IPS-18c (cell line): ENCODE results near the gene MICU1.
"Not testable (repeated sequence)": the region's sequence is repeated elsewhere in the genome, so short reads cannot be mapped to it uniquely, and the experiment has no call there.

Experiments
- H3K4me3 ChIP-seq: 2 replicates; pipeline ENCODE4 v1.7.0; 2013; ENCODE audit warnings: low read depth, mild to moderate bottlenecking, low read length, moderate library complexity; ENCODE audit not compliant: insufficient read depth
- H3K9me3 ChIP-seq: one replicate; pipeline ENCODE4 v1.6.1; 2013; ENCODE audit warnings: mild to moderate bottlenecking, low read length, moderate library complexity; ENCODE audit not compliant: control insufficient read depth, insufficient read depth

The MICU1 gene

DNA sequence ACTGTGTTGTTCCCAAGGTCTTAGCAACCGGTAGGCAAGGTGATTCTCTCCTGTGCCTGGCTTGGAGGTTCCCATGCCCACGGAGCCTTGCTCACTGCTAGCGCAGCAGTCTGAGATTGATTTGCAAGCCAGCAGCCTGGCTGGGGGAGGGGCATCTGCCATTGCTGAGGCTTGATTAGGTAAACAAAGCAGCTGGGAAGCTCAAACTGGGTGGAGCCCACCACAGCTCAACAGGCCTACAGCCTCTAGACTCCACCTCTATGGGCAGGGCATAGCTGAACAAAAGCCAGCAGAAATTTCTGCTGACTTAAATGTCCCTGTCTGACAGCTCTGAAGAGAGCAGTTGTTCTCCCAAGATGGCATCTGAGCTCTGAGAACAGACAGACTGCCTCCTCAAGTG lies 230.3 kb downstream of the MICU1 start:
- not testable (repeated sequence) for H3K4me3 ChIP-seq, H3K9me3 ChIP-seq

- Histone ChIP-seq H3K9me3 (no peaks in the 10 kb centered on the region), H3K4me3 (no peak overlapping the region)
Observed at GRCh38 chr10:72392571-72392970, 233.3 kb downstream of the MICU1 start.

DNA sequence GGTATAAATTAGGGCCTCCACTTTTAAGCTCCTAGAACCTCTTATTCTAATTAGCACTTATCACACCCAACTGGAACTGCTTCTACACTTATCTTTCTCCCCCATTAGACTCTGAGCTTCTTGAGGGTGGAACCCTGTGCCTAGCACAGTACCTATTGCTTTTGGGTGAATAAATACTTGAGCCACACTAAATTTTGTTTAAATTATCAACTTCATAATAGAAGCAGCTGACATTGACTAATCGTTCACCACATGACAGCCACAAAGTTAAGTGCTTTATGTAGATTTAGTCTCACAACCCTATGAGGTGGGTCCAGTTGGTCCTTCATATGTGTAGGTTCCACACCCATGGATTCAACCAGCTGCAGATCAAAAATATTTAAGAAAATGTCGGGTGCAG lies 235.1 kb downstream of the MICU1 start:
- Histone ChIP-seq H3K4me3 (no peak overlapping the region), H3K9me3 (no peaks in the 10 kb centered on the region)

DNA sequence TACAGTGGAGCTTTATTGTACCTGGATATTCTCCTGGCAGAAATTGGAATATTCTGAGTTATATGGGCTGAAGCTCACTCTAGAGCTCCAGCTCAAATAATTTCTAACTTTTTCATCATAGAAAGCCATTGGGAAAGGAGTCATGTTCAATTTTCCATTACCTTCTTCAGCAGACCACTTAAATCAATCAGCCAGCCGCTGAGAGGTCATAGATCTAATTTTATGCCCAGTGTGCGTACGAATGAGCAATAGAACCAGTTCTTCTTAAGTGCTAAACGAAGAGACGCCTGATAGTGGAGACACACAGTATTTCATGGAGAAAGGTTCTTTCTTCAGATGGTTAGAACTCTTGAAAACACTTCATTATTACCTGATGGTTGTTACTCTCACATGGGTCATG lies 236.2 kb downstream of the MICU1 start:
- no peaks in the 10 kb centered on the region for H3K9me3 ChIP-seq

GRCh38 chr10:72389014-72389413 lies 236.9 kb downstream of the MICU1 start:
- no peaks in the 10 kb centered on the region for H3K9me3 ChIP-seq
- H3K4me3 ChIP-seq: no peak overlapping the region

More for the DNA sequence above, 236.2 kb downstream of the MICU1 start:
- H3K4me3 ChIP-seq: no peak overlapping the region

DNA sequence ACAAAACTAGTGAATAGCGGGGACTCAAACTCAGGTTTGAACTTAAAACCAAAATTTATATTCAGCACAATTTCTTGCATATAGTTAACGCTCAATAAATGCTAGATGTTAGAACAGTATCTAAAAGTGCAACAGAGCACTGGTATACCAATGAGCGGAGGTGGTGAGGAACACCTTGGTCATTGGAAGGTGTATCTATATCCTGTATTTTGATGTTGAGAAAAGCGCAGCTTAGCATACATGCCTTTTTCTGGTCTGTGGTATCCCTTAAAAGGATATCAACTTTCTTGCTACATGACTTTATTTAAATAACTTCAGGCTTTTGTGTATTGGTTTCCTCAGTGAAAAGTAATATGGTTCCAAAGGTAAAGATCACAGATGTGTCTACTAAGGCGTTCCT lies 237.8 kb downstream of the MICU1 start:
- H3K9me3 ChIP-seq: no peaks in the 10 kb centered on the region
- no peak overlapping the region for H3K4me3 ChIP-seq

- H3K9me3 ChIP-seq: no peaks in the 10 kb centered on the region
- H3K4me3 ChIP-seq: no peak overlapping the region
Observed at GRCh38 chr10:72386916-72387586, 238.8 kb downstream of the MICU1 start.

DNA sequence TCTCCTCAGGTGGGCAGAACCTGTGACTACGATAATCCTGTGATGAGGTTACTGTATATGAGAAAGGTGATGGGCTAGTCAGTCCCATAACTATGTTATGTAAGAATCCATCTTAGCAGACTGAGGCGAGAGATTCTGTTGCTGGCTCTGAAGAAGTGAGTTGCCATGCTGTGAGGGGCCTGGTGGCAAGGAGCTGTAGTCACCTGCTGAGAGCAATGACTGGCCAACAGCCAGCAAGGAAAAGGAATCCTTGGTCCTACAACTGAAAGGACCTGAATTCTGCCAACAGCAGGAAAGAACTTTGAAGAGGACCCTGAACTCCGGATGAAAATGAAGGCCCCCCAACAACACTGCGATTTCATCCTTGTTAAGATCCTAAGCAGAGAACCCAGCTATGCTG lies 240.2 kb downstream of the MICU1 start:
- H3K4me3 ChIP-seq: no peak overlapping the region

DNA sequence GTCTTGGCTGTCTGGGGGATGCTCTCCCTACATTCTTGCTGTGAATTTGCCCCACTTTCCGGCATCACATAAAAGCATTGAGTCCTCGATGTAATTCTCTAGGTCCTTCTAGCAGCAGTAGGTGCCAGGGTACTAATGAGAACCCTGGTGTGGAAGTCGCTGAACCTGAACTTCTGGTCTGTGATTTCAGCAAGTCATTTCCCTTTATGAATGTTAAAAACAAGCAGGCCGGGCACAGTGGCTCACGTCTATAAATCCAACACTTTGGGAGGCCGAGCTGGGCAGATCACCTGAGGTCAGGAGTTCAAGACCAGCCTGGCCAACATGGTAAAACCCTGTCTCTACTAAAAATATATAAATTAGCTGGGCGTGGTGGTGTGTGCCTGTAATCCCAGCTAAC lies 240.9 kb downstream of the MICU1 start:
- H3K4me3 ChIP-seq, H3K9me3 ChIP-seq: not testable (repeated sequence)

More for the DNA sequence above, 240.2 kb downstream of the MICU1 start:
- no peaks in the 10 kb centered on the region for H3K9me3 ChIP-seq

GRCh38 chr10:72379776-72380175 lies 246.1 kb downstream of the MICU1 start:
- no peaks in the 10 kb centered on the region for H3K9me3 ChIP-seq
- H3K4me3 ChIP-seq: no peak overlapping the region

GRCh38 chr10:72379062-72379461 lies 246.8 kb downstream of the MICU1 start:
- H3K4me3 ChIP-seq: no peak overlapping the region
- H3K9me3 ChIP-seq: no peaks in the 10 kb centered on the region

DNA sequence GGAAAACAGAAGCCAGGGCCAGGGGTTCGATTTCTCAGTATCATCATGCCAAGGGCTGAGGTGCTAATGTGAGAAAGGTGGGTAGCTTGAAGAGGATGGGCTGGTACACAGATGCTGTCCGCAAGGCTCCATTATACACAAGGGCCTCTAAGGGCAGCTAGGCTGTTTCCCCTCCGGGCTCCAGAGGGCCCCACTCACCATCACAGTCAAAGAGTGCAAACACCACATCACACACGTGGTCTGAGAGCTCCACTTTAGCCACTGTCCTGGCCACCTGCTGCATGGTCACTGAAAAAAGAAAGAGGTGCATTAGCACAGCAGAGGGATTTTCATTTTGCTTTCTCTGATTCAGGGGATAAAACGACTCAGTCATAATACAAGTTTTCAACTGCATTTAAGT lies 250.3 kb downstream of the MICU1 start:
- Histone ChIP-seq H3K9me3 (no peaks in the 10 kb centered on the region), H3K4me3 (no peak overlapping the region)

GRCh38 chr10:72375173-72375572 lies 250.7 kb downstream of the MICU1 start:
- no peak overlapping the region for H3K4me3 ChIP-seq
- no peaks in the 10 kb centered on the region for H3K9me3 ChIP-seq

DNA sequence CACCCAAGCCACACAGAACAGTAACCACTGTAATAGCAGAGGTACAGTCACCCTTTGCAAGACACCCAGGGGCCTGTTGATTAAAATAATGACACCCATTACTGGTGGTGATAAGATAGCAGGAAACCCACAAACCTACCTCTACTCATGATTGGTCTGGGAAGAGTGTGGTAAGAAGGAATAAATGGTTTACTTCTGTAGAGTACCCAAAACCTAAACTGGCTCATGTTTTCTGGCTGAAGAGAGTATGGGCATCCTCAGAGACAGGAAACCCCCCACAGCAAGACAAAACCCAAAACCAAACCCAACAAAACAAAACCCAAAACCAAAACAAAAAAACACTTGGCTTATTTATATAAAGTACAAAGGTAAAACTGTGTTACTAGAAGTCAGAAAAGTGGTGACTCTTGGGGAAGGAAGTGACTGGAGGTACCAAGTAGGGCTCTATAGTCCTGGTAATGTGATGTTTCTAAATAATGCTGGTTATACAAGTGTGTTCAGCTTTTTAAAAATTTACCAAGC lies 255.6 kb downstream of the MICU1 start:
- no peaks in the 10 kb centered on the region for H3K9me3 ChIP-seq
- H3K4me3 ChIP-seq: no peak overlapping the region

DNA sequence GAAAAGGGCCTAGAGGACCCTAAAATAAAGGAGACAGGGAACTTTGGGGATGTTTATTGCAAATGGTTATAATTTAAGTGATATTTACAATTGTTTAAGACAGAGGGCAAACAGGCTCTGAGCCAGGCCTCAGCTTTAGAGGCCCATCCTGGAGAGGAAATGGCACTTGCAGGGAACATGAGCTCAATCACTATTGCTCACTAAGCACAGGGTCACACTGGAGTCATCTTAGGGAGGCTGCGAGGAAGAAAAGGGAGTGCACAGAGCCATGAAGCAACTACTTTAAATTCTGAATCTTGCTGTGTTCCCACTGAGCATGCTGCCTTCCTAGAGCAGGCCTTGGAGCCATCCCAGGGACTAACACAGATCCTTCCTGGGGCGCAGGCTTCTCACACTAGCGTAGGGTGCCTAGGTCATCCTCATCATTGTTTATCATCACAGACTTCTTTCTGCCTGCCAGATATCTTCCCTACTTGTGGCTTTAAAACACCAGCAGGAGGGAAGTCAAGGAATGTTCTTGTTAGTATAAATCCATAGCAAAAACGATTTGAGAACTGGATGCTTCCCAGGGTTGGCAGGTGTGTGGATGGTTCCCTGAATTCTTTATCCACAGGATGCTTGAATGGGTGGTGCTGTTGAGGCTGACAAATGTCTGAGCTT lies 258.4 kb downstream of the MICU1 start:
- Histone ChIP-seq H3K9me3 (peaks cover 2% of the 10 kb centered on the region), H3K4me3 (no peak overlapping the region)

DNA sequence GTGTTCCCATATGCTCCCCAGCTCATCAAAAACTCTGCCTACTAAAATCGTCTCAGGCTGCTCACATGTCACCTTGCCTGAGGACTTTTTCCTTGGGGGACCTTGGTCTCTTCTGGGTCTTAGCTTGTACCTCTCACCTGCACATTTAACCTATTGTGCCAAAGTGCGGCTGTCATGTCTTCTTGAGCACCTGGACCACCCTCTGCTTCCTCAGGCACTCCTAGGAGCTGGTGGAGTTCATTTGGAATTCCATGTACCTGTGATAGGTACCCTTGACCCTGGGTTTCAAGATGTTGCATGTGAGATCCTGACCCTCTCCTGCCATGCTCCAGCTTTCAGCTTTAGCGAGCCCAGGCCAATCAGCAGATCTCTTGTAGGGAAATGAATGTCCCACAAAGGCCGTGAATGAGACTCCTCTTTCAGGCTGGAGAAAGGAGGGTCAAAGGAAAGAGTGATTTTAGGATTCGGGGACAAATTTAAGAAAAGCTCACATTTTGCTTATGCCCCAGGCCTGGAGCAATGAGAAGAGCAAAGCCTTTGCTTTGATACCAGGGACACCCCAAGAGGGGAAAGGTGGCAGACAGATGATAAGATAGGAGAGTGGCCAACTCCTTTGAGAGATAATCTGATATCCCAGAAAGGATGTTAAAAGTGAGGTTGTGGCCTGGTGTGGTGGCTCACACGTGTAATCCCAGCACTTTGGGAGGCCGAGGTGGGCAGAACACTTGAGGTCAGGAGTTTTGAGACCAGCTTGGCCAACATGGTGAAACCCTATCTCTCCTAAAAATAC lies 260.6 kb downstream of the MICU1 start:
- Histone ChIP-seq H3K4me3 (no peak overlapping the region), H3K9me3 (peaks cover 2% of the 10 kb centered on the region)

DNA sequence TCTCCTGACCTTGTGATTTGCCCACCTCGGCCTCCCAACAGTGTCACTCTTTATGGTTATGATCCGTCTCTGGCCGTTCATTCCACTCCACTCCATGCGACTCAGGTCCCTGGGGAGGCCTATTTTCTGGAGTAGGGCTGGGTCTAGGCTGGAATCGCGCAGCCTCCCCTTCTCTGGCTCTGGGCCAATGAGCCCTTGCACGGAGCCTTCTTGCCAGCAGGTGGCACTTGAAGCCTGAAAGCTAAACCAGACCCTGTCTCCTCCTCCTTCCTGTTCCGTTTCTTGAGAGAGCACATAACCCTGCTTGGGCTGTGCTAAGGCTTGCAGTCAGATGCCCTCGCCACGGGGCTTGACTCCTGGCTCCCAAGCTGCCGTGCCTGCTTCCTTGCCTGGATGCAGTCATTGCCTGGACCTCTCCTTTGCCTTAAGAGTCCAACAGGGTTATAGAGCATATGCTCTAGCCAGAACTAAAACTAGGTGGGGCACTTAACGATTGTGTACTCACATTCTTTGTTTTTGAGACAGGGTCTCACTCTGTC lies 261.6 kb downstream of the MICU1 start:
- H3K4me3 ChIP-seq: no peak overlapping the region

GRCh38 chr10:72356987-72357386 lies 268.9 kb downstream of the MICU1 start:
- Histone ChIP-seq H3K9me3 (no peaks in the 10 kb centered on the region), H3K4me3 (no peak overlapping the region)

More for the DNA sequence above, 261.6 kb downstream of the MICU1 start:
- H3K9me3 ChIP-seq: peaks cover 2% of the 10 kb centered on the region
